PFSK-1 (cell line): ENCODE data around the gene ZDHHC16.

Source experiments
- FOXP2 ChIP-seq: optimal IDR thresholded peaks from 2 replicates; pipeline ENCODE3; 2011; ENCODE audit warnings: borderline replicate concordance, control low read depth, inconsistent platforms; ENCODE audit not compliant: insufficient read depth; ENCODE audit errors: extremely low read length, extremely low read depth
- POLR2AphosphoS5 ChIP-seq: IDR thresholded peaks from 2 replicates; pipeline ENCODE4 v1.6.1; 2012; ENCODE audit warnings: low read depth, mild to moderate bottlenecking, control low read depth, low read length, moderate library complexity
- TAF1 ChIP-seq: IDR thresholded peaks from 2 replicates; pipeline ENCODE4 v1.6.1; 2012; ENCODE audit warnings: low read length, control low read depth, borderline replicate concordance; ENCODE audit not compliant: insufficient read depth
- TF ChIP-seq, protein P1 (sequence below), 2 experiments: IDR thresholded peaks; 2 replicates each; pipeline versions ENCODE4 v1.6.1 to v1.8.0; 2011 to 2012; ENCODE audit warnings: low read depth in 2 of 2, low read length in 2 of 2, control low read depth in 1 of 2, inconsistent platforms in 1 of 2, mild to moderate bottlenecking in 1 of 2, moderate library complexity in 1 of 2; ENCODE audit not compliant: insufficient read depth in 1 of 2

DNA sequence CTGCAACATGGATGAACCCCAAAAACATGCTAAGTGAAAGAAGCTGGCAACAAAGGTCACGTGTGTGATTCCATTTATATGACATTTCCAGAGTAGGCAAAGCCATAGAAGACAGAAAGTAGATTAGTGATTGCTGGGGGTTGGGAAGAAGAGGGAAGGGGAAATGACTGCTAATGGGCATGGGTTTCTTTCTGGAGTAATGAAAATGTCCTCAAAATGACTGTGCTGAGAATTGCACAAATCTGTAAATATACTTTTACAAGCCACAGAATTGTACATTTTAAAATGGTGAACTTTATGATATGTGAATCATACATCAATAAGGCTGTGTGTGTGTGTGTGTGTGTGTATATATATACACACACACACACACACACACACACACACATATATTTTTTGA, 36.4 kb downstream of the ZDHHC16 start:
- TF ChIP-seq TAF1: no peak
- TF ChIP-seq POLR2AphosphoS5: no peak
- TF ChIP-seq FOXP2: no peak
- TF ChIP-seq, protein P1, sequence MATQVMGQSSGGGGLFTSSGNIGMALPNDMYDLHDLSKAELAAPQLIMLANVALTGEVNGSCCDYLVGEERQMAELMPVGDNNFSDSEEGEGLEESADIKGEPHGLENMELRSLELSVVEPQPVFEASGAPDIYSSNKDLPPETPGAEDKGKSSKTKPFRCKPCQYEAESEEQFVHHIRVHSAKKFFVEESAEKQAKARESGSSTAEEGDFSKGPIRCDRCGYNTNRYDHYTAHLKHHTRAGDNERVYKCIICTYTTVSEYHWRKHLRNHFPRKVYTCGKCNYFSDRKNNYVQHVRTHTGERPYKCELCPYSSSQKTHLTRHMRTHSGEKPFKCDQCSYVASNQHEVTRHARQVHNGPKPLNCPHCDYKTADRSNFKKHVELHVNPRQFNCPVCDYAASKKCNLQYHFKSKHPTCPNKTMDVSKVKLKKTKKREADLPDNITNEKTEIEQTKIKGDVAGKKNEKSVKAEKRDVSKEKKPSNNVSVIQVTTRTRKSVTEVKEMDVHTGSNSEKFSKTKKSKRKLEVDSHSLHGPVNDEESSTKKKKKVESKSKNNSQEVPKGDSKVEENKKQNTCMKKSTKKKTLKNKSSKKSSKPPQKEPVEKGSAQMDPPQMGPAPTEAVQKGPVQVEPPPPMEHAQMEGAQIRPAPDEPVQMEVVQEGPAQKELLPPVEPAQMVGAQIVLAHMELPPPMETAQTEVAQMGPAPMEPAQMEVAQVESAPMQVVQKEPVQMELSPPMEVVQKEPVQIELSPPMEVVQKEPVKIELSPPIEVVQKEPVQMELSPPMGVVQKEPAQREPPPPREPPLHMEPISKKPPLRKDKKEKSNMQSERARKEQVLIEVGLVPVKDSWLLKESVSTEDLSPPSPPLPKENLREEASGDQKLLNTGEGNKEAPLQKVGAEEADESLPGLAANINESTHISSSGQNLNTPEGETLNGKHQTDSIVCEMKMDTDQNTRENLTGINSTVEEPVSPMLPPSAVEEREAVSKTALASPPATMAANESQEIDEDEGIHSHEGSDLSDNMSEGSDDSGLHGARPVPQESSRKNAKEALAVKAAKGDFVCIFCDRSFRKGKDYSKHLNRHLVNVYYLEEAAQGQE (IDR thresholded peaks at IDR 0.05; ENCODE audit: insufficient read depth in 1 of 2, low read depth in 2 of 2, low read length in 2 of 2): no peak
